ENCODE measurements around the gene C10orf105. TPM values are rescaled to one million over a fixed set of nuclear protein-coding genes. Genes with fewer than 3 reads are reported as not detected.
A peak's percentile ranks its signal among the peaks of the same experiment; 100 is the strongest.

C10orf105 gene
- total RNA-seq, 4 donors from 2014 or later: 0.06 to 0.17 (median 0.11) TPM; not detected in 1

DNA sequence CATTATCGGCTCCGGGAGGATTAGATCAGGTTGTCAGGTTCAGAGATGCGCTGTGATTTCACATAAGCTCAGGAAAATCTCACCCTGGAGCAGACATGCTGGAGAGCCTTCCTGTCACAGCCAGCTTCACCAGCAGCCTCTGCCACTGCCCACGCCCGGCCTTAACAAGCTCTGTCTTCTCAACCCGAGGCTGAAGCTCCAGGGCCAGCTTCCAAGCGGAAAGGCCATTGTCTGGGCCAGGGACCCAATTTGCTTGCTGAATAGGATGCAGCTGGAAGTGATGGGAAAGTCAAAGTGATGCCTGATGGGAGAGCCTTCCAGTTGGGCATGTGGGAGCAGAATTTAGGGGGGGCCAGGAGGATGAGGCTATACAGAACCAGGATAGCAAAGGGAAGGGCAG lies 36.3 kb downstream of the C10orf105 start:
- no CpG with 5 or more reads among the region's 7 CpGs for WGBS
- TF ChIP-seq POLR2AphosphoS5 (IDR thresholded peaks at IDR 0.05): no peak
- TF ChIP-seq EP300 (IDR thresholded peaks at IDR 0.05): no peak
- TF ChIP-seq, protein P1, sequence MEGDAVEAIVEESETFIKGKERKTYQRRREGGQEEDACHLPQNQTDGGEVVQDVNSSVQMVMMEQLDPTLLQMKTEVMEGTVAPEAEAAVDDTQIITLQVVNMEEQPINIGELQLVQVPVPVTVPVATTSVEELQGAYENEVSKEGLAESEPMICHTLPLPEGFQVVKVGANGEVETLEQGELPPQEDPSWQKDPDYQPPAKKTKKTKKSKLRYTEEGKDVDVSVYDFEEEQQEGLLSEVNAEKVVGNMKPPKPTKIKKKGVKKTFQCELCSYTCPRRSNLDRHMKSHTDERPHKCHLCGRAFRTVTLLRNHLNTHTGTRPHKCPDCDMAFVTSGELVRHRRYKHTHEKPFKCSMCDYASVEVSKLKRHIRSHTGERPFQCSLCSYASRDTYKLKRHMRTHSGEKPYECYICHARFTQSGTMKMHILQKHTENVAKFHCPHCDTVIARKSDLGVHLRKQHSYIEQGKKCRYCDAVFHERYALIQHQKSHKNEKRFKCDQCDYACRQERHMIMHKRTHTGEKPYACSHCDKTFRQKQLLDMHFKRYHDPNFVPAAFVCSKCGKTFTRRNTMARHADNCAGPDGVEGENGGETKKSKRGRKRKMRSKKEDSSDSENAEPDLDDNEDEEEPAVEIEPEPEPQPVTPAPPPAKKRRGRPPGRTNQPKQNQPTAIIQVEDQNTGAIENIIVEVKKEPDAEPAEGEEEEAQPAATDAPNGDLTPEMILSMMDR (IDR thresholded peaks at IDR 0.05): no peak
- TF ChIP-seq POLR2A (IDR thresholded peaks at IDR 0.05; ENCODE audit: low read depth): no peak
- intact Hi-C loops (cut with DNase I): no loop called here

GRCh38 chr10:71681977-71682376 lies 37.6 kb downstream of the C10orf105 start:
- H3K27me3 ChIP-seq: no peaks in the 10 kb centered on the region
- no peaks in the 10 kb centered on the region for H3K9me3 ChIP-seq
- TF ChIP-seq, protein P1 (IDR thresholded peaks at IDR 0.05): no peak
- TF ChIP-seq POLR2A (IDR thresholded peaks at IDR 0.05; ENCODE audit: low read depth) (no peak), EP300 (IDR thresholded peaks at IDR 0.05) (no peak), POLR2AphosphoS5 (IDR thresholded peaks at IDR 0.05) (no peak)
- peaks cover 0 to 27% (median 2%) of the 10 kb centered on the region in 4 donors for H3K36me3 ChIP-seq
- H3K4me3 ChIP-seq: no peak overlapping the region
- H3K27ac ChIP-seq (replicated peaks in 1 of 4): no peak overlapping the region
- intact Hi-C loops (cut with DNase I): no loop called here
- peaks cover 8 to 35% (median 12%) of the 10 kb centered on the region in 4 donors for H3K4me1 ChIP-seq
- WGBS: 94% methylated on average over 2 of the region's 5 CpGs
- DNase-seq (ENCODE audit: extremely low spot score): no peak

More for the DNA sequence above, 36.3 kb downstream of the C10orf105 start:
- DNase-seq (ENCODE audit: extremely low spot score): no peak
- Histone ChIP-seq H3K27me3 (no peaks in the 10 kb centered on the region), H3K27ac (replicated peaks in 1 of 4) (no peak overlapping the region), H3K4me3 (no peak overlapping the region), H3K36me3 (peaks cover 0 to 19% (median 0%) of the 10 kb centered on the region in 4 donors), H3K9me3 (no peaks in the 10 kb centered on the region), H3K4me1 (peaks cover 8 to 33% (median 12%) of the 10 kb centered on the region in 4 donors)

DNA sequence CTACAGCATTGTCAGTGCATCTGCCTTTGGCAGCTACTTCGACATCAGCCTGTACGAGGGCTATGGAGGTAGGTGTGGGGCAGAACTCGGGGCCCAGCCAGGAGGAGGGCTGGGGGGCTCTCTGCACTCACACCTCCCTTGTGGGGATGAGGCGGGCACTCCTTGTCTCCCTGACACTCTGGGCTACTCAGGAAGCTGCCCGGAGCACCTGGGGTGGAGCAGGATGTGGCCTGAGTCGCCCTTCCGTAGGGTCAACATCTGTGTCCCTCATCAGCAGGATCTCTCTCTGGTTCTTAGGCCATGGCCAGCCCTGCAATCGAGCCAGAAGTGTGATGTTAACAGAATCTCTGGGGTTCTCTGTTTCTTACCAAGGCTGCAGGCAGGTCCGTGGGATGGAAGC lies 40.2 kb downstream of the C10orf105 start:
- Histone ChIP-seq H3K27ac (replicated peaks in 1 of 4) (no peak overlapping the region), H3K4me3 (no peak overlapping the region), H3K9me3 (no peaks in the 10 kb centered on the region), H3K36me3 (peaks cover 0 to 27% (median 2%) of the 10 kb centered on the region in 4 donors), H3K27me3 (no peaks in the 10 kb centered on the region), H3K4me1 (peaks cover 5 to 25% (median 10%) of the 10 kb centered on the region in 4 donors)
- no peak for DNase-seq (ENCODE audit: extremely low spot score)
- TF ChIP-seq POLR2AphosphoS5 (IDR thresholded peaks at IDR 0.05): peak in 1 of 2 donors; percentile 29
- no peak for TF ChIP-seq POLR2A (IDR thresholded peaks at IDR 0.05; ENCODE audit: low read depth)
- TF ChIP-seq, protein P1 (IDR thresholded peaks at IDR 0.05): no peak
- intact Hi-C loops (cut with DNase I): no loop called here
- 80% methylated on average over 1 of the region's 9 CpGs for WGBS

DNA sequence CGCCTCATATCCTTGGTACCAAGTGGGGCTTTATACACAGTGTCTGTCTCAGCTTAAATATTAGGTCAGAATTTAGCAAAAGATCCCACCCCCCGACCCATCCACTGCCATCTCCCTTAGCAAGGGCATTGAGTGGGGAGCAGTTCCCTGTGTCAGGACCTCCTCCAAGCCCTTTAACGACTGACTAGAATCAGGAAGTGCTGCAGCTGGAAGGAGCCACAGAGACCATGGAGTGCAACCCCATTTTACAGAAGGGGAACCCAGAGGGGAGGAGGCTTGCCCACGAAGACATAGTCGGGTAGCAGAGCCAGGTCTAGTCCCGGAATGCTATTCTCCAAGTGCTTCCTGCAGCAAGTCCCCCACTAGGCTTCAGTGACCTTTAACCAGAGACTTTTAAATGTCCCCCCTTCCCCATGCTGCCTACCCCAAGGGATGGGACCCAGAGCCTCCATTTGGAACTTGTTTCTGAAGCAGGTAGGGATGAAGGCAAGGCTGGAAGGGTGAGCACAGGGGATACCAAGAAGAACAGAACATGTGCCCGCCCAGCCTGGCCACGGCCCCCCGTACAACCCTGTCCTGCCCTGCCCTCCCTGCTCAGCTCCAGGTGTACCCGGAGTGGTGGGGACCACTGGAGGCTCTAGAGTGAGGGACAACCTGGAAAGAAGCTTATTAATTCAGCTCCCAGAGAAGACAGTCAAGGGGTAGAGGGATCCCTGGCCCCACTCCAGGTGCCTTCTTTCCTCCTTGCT lies 41.3 kb downstream of the C10orf105 start:
- H3K27ac ChIP-seq (replicated peaks in 1 of 4): no peak overlapping the region
- TF ChIP-seq POLR2A (IDR thresholded peaks at IDR 0.05; ENCODE audit: low read depth): no peak
- TF ChIP-seq EP300 (IDR thresholded peaks at IDR 0.05): no peak
- TF ChIP-seq, protein P1 (IDR thresholded peaks at IDR 0.05): no peak
- no peak for TF ChIP-seq POLR2AphosphoS5 (IDR thresholded peaks at IDR 0.05)
- no peak overlapping the region for H3K4me3 ChIP-seq
- 79% methylated on average over 6 of the region's 10 CpGs for WGBS
- H3K36me3 ChIP-seq: peaks cover 0 to 27% (median 2%) of the 10 kb centered on the region in 4 donors
- intact Hi-C loops (cut with DNase I): no loop called here
- no peak for DNase-seq (ENCODE audit: extremely low spot score)
- H3K27me3 ChIP-seq: no peaks in the 10 kb centered on the region
- no peaks in the 10 kb centered on the region for H3K9me3 ChIP-seq
- peaks cover 4 to 18% (median 7%) of the 10 kb centered on the region in 4 donors for H3K4me1 ChIP-seq

Measured in esophagus muscularis mucosa (tissue), 4 donors.